ENCODE results near the gene FBXL4. TPM values are rescaled to one million over a fixed set of nuclear protein-coding genes. Genes with fewer than 3 reads are reported as not detected.

Gene FBXL4
- total RNA-seq, 6 experiments from 2014 or later = 10.6 to 13.0 (median 12.3) TPM

- Mint-ChIP-seq H3K27ac (no peak overlapping the region), H3K4me1 (ENCODE audit: low read depth) (no peaks in the 10 kb centered on the region), H3K9me3 (no peaks in the 10 kb centered on the region), H3K27me3 (ENCODE audit: insufficient read depth) (peaks cover 48% of the 10 kb centered on the region), H3K4me3 (no peak overlapping the region), H3K36me3 (ENCODE audit: low read depth) (no peaks in the 10 kb centered on the region)
- TF ChIP-seq, protein P1, sequence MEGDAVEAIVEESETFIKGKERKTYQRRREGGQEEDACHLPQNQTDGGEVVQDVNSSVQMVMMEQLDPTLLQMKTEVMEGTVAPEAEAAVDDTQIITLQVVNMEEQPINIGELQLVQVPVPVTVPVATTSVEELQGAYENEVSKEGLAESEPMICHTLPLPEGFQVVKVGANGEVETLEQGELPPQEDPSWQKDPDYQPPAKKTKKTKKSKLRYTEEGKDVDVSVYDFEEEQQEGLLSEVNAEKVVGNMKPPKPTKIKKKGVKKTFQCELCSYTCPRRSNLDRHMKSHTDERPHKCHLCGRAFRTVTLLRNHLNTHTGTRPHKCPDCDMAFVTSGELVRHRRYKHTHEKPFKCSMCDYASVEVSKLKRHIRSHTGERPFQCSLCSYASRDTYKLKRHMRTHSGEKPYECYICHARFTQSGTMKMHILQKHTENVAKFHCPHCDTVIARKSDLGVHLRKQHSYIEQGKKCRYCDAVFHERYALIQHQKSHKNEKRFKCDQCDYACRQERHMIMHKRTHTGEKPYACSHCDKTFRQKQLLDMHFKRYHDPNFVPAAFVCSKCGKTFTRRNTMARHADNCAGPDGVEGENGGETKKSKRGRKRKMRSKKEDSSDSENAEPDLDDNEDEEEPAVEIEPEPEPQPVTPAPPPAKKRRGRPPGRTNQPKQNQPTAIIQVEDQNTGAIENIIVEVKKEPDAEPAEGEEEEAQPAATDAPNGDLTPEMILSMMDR (IDR thresholded peaks at IDR 0.05) = no peak
- no peak for DNase-seq
Observed at GRCh38 chr6:98824162-98824901, 123.4 kb downstream of the FBXL4 start.

GRCh38 chr6:98823428-98824161, 124.2 kb downstream of the FBXL4 start:
- TF ChIP-seq, protein P1 (IDR thresholded peaks at IDR 0.05) = no peak
- no peaks in the 10 kb centered on the region for H3K36me3 Mint-ChIP-seq (ENCODE audit: low read depth)
- H3K27me3 Mint-ChIP-seq (ENCODE audit: insufficient read depth) = peaks cover 45% of the 10 kb centered on the region
- no peaks in the 10 kb centered on the region for H3K9me3 Mint-ChIP-seq
- H3K4me1 Mint-ChIP-seq (ENCODE audit: low read depth) = no peaks in the 10 kb centered on the region
- H3K4me3 Mint-ChIP-seq = no peak overlapping the region
- no peak overlapping the region for H3K27ac Mint-ChIP-seq
- no peak for DNase-seq

DNA sequence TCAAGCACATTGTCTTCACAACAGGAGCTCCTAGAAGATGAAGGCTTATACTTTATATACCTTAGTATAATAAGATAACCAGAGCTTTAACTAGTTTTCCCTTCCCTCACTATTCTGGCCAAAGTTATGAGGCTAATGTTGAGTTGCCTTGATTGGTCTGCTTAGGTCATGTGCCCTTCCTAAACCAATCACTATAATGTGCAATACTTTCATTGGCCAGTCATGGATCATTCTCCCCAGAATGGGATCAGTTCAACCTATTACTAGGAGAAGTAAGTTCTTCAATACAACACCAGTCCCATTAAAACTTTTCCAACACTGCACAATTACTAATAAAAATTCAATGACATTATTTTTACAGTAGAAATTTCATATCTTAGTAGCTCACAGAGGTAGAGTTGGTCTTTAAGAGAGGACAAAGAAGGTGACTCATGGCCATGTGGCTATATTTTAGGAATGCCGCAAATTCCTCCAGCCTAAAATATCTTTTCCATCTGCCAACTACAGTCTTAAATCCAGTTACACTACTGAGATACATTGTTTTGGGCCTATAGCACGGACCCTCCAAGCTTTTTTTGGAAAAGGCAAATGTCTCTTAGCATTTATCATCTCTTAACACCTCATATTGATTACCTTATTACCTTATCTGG, 125.9 kb downstream of the FBXL4 start:
- Mint-ChIP-seq H3K36me3 (ENCODE audit: low read depth) (no peaks in the 10 kb centered on the region), H3K4me1 (ENCODE audit: low read depth) (no peaks in the 10 kb centered on the region), H3K27ac (no peak overlapping the region), H3K9me3 (no peaks in the 10 kb centered on the region), H3K4me3 (no peak overlapping the region), H3K27me3 (ENCODE audit: insufficient read depth) (peaks cover 36% of the 10 kb centered on the region)
- no peak for DNase-seq
- TF ChIP-seq, protein P1 (IDR thresholded peaks at IDR 0.05) = no peak

Other genes starting within 250 kb of the FBXL4 start
- under 1 TPM in 2 of 6 experiments, not detected in 4; 0.02 TPM for gene POU3F2, start 113.4 kb downstream of the FBXL4 start, total RNA-seq (2021; fragmentation: NEBNext Ultra II Directional; extraction: Animal tissue kit (Norgen Biotek cat#: 25700))

Data from HFFc6 (cell line).